MM.1S (cell line): ENCODE results near the gene ALDH1B1.
A peak's percentile ranks its signal among the peaks of the same experiment; 100 is the strongest.

Experiments
- DNase-seq: peaks from one replicate; pipeline ENCODE4 v3.0.0-alpha.2; 2015
- H2AFZ ChIP-seq: fragments of 300-600 bp; sonication (generic); 2 replicates; pipeline ENCODE4 v1.6.0; 2016; ENCODE audit warnings: antibody characterized with exemption, low read length
- H3F3A ChIP-seq: fragments of 300-600 bp; sonication (generic); 2 replicates; pipeline ENCODE4 v1.6.1; 2016; ENCODE audit warnings: mild to moderate bottlenecking, antibody characterized with exemption, low read length, moderate library complexity, mixed read lengths; ENCODE audit not compliant: insufficient read depth
- H3K27ac ChIP-seq: fragments of 300-600 bp; sonication (generic); 2 replicates; pipeline ENCODE4 v1.5.1; 2016; ENCODE audit warnings: mild to moderate bottlenecking, low read length
- H3K27me3 ChIP-seq: fragments of 300-600 bp; sonication (generic); replicated peaks from 2 replicates; pipeline ENCODE4 v1.6.0; 2016; ENCODE audit warnings: low read length; ENCODE audit not compliant: insufficient read depth
- H3K36me3 ChIP-seq: fragments of 300-600 bp; sonication (generic); replicated peaks from 2 replicates; pipeline ENCODE4 v1.6.1; 2016; ENCODE audit warnings: mild to moderate bottlenecking, low read length, mixed read lengths; ENCODE audit not compliant: insufficient read depth
- H3K4me1 ChIP-seq: fragments of 300-600 bp; sonication (generic); 2 replicates; pipeline ENCODE4 v1.6.1; 2016; ENCODE audit warnings: low read length, mixed read lengths
- H3K4me2 ChIP-seq: fragments of 300-600 bp; sonication (generic); 2 replicates; pipeline ENCODE4 v1.6.0; 2016; ENCODE audit warnings: low read depth, low read length
- H3K4me3 ChIP-seq: fragments of 300-600 bp; sonication (generic); 2 replicates; pipeline ENCODE4 v1.5.1; 2016; ENCODE audit warnings: low read length, mixed read lengths
- H3K79me2 ChIP-seq: fragments of 300-600 bp; sonication (generic); 2 replicates; pipeline ENCODE4 v1.6.1; 2016; ENCODE audit warnings: mixed run types, low read length, mixed read lengths
- H3K9ac ChIP-seq: fragments of 300-600 bp; sonication (generic); 2 replicates; pipeline ENCODE4 v1.6.1; 2016; ENCODE audit warnings: low read length, mixed read lengths
- H3K9me2 ChIP-seq: fragments of 300-600 bp; sonication (generic); replicated peaks from 2 replicates; pipeline ENCODE4 v1.6.1; 2016; ENCODE audit warnings: mild to moderate bottlenecking, low read length, mixed read lengths; ENCODE audit not compliant: insufficient read depth
- H3K9me3 ChIP-seq: fragments of 300-600 bp; sonication (generic); replicated peaks from 2 replicates; pipeline ENCODE4 v1.6.1; 2016; ENCODE audit warnings: mild to moderate bottlenecking, low read length, mixed read lengths; ENCODE audit not compliant: insufficient read depth
- H4K20me1 ChIP-seq: fragments of 300-600 bp; sonication (generic); 2 replicates; pipeline ENCODE4 v1.6.1; 2016; ENCODE audit warnings: mild to moderate bottlenecking, low read length, moderate library complexity, mixed read lengths; ENCODE audit not compliant: insufficient read depth
- CTCF ChIP-seq: fragments of 300-600 bp; sonication (generic); IDR thresholded peaks from 2 replicates; pipeline ENCODE4 v1.5.1; 2016; ENCODE audit warnings: antibody characterized with exemption, low read length, mixed read lengths
- EZH2 ChIP-seq: fragments of 300-600 bp; sonication (generic); optimal IDR thresholded peaks from 2 replicates; pipeline ENCODE3; 2017; ENCODE audit warnings: low read depth, mild to moderate bottlenecking, antibody characterized with exemption, low read length, mixed read lengths
- EZH2phosphoT487 ChIP-seq: fragments of 300-600 bp; sonication (generic); IDR thresholded peaks from 2 replicates; pipeline ENCODE4 v1.6.1; 2018; ENCODE audit warnings: antibody characterized with exemption, low read length

ALDH1B1 gene

GRCh38 chr9:38423273-38423972 is 30.9 kb downstream of the ALDH1B1 start:
- DNase-seq, result no peak
- Histone ChIP-seq H3K27ac (no peak overlapping the region), H2AFZ (no peak overlapping the region), H3K9ac (no peak overlapping the region), H3K27me3 (no peaks in the 10 kb centered on the region), H3F3A (no peaks in the 10 kb centered on the region), H3K4me3 (no peak overlapping the region), H3K36me3 (no peaks in the 10 kb centered on the region), H3K4me1 (no peaks in the 10 kb centered on the region), H3K9me2 (no peaks in the 10 kb centered on the region), H4K20me1 (no peaks in the 10 kb centered on the region), H3K4me2 (no peak overlapping the region), H3K9me3 (no peaks in the 10 kb centered on the region), H3K79me2 (no peaks in the 10 kb centered on the region)
- TF ChIP-seq EZH2phosphoT487 (no peak), CTCF (no peak), EZH2 (no peak)

DNA sequence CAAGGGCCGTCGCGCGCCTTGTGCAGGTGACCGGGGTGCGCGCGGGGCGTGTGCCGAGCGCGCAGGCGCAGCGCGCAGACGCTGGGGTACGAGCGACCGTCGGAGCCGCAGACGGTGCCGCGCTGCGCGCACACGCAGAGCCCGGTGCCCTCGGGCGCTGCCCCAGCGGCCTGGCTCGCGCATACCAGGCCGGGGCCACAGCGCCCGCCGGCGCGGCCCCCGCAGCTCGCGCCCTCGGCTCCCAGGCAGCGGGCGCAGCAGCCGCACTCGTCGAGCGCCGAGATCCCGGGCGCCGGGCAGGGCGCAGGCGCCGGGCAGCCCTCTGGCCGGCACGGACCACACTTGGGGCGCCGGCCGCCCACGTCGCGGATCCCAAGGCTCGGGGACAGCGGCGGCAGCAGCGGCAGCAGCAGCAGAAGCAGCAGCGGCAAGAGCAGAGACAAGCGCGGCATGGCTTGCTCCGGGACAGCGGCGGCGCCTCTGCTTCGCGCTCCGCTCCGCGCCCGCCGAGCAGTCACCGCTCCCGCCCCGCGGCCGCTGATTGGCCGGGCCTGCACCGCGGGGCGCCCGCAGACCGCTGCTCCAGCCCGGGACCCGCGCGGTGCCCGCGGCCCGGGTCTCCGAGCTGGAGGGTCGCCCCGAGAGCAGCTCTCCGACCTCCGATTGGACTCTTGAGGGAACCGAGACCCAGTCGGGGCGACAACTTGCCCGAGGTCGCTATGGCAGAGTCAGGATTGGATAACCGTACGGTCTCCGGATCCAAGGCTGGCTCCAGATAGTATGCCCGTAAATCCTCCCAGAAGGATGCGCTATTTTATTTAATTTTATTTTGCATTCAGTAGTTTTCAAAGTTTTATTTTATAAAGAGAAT is 31.7 kb downstream of the ALDH1B1 start, which contains the start of gene IGFBPL1:
Gene IGFBPL1, minus strand, starts transcription at position 482 of the 871 bp plus-strand sequence. Its CDS starts 30 bp downstream, at position 452.
- H3K36me3 ChIP-seq, result no peaks in the 10 kb centered on the region
- no peak within 1 kb of the TSS for H3K4me3 ChIP-seq
- H3K9me2 ChIP-seq, result no peaks in the 10 kb centered on the region
- TF ChIP-seq CTCF, result no peak
- H2AFZ ChIP-seq, result no peak within 1 kb of the TSS
- no peaks in the 10 kb centered on the region for H4K20me1 ChIP-seq
- H3K79me2 ChIP-seq, result no peaks in the 10 kb centered on the region
- DNase-seq, result peak; percentile 8
- no peaks in the 10 kb centered on the region for H3K9me3 ChIP-seq
- H3F3A ChIP-seq, result no peaks in the 10 kb centered on the region
- H3K9ac ChIP-seq, result no peak within 1 kb of the TSS
- no peak within 1 kb of the TSS for H3K4me2 ChIP-seq
- no peak within 1 kb of the TSS for H3K27ac ChIP-seq
- H3K27me3 ChIP-seq, result no peaks in the 10 kb centered on the region
- H3K4me1 ChIP-seq, result no peaks in the 10 kb centered on the region

- DNase-seq, result no peak
- Histone ChIP-seq H3K9me2 (no peaks in the 10 kb centered on the region), H3K4me1 (no peaks in the 10 kb centered on the region), H3K36me3 (no peaks in the 10 kb centered on the region), H3K9ac (no peak overlapping the region), H3K79me2 (no peaks in the 10 kb centered on the region), H4K20me1 (no peaks in the 10 kb centered on the region), H3F3A (no peaks in the 10 kb centered on the region), H3K27ac (no peak overlapping the region), H3K4me2 (no peak overlapping the region), H3K27me3 (no peaks in the 10 kb centered on the region), H2AFZ (no peak overlapping the region), H3K9me3 (no peaks in the 10 kb centered on the region), H3K4me3 (no peak overlapping the region)
- no peak for TF ChIP-seq EZH2
Observed at GRCh38 chr9:38424918-38425317, 32.4 kb downstream of the ALDH1B1 start.
